GM21717 (cell line): Measurements from ENCODE around the gene OR9Q1.

Experiments
- ATAC-seq: cut with Tn5 transposase; IDR thresholded peaks from one replicate; pipeline ENCODE4 v1.9.1; 2021; ENCODE audit warnings: mild to moderate bottlenecking, moderate library complexity; ENCODE audit not compliant: unreplicated experiment

OR9Q1 gene

GRCh38 chr11:58227956-58228615 lies 204.4 kb downstream of the OR9Q1 start:
- ATAC-seq: no peak
